SU-DHL-6 (cell line): ENCODE results near the gene PDHX.
A peak's percentile ranks its signal among the peaks of the same experiment; 100 is the strongest.

Experiments
- H2AFZ ChIP-seq: fragments of 200-600 bp; sonication (generic); 2 replicates; pipeline ENCODE4 v1.6.1; 2014; ENCODE audit warnings: low read depth, mild to moderate bottlenecking, moderate library complexity, mixed read lengths, antibody characterized with exemption, low read length; ENCODE audit not compliant: severe bottlenecking
- H3F3A ChIP-seq: fragments of 200-600 bp; shearing (Covaris generic); 2 replicates; pipeline ENCODE4 v1.6.0; 2016; ENCODE audit warnings: antibody characterized with exemption, mild to moderate bottlenecking; ENCODE audit not compliant: insufficient read depth
- H3K27ac ChIP-seq: fragments of 200-600 bp; sonication (generic); 2 replicates; pipeline ENCODE4 v1.5.1; 2016; ENCODE audit warnings: low read depth, mild to moderate bottlenecking, low read length, moderate library complexity, mixed read lengths
- H3K27me3 ChIP-seq: fragments of 200-600 bp; sonication (generic), shearing (Covaris generic); 2 replicates; pipeline ENCODE4 v1.6.0; 2014; ENCODE audit warnings: mild to moderate bottlenecking, low read length
- H3K36me3 ChIP-seq: fragments of 200-600 bp; sonication (generic); 2 replicates; pipeline ENCODE4 v1.6.1; 2014; ENCODE audit warnings: mild to moderate bottlenecking, low read length, mixed read lengths
- H3K4me2 ChIP-seq: fragments of 300-600, 200-600 bp; shearing (Covaris generic), sonication (generic); 2 replicates; pipeline ENCODE4 v1.6.0; 2014; ENCODE audit warnings: low read length, low read depth, mild to moderate bottlenecking; ENCODE audit not compliant: poor library complexity, severe bottlenecking
- H3K4me3 ChIP-seq: fragments of 200-600 bp; sonication (generic); 2 replicates; pipeline ENCODE4 v1.5.1; 2014; ENCODE audit warnings: antibody characterized with exemption, low read length, mild to moderate bottlenecking, mixed read lengths; ENCODE audit not compliant: insufficient read depth, poor library complexity, severe bottlenecking
- H3K79me2 ChIP-seq: fragments of 200-600 bp; sonication (generic); 2 replicates; pipeline ENCODE4 v1.6.1; 2014; ENCODE audit warnings: mild to moderate bottlenecking, low read length, moderate library complexity; ENCODE audit not compliant: insufficient read depth
- H3K9ac ChIP-seq: fragments of 200-600 bp; sonication (generic); 2 replicates; pipeline ENCODE4 v1.7.0; 2014; ENCODE audit warnings: mild to moderate bottlenecking, low read length
- H3K9me2 ChIP-seq: fragments of 200-600 bp; sonication (generic); replicated peaks from 2 replicates; pipeline ENCODE4 v1.6.1; 2014; ENCODE audit warnings: low read length; ENCODE audit not compliant: insufficient read depth
- H3K9me3 ChIP-seq: fragments of 200-600 bp; sonication (generic); 2 replicates; pipeline ENCODE4 v1.6.1; 2014; ENCODE audit warnings: low read length, mixed read lengths; ENCODE audit not compliant: insufficient read depth
- H4K20me1 ChIP-seq: fragments of 200-600 bp; sonication (generic); 2 replicates; pipeline ENCODE4 v1.6.1; 2014; ENCODE audit warnings: low read depth, mild to moderate bottlenecking, antibody characterized with exemption, low read length, moderate library complexity, mixed read lengths
- CTCF ChIP-seq: fragments of 200-600 bp; sonication (generic); IDR thresholded peaks from one replicate; pipeline ENCODE4 v1.5.1; 2017; ENCODE audit warnings: antibody characterized with exemption, mild to moderate bottlenecking, low read length, moderate library complexity; ENCODE audit not compliant: insufficient read depth, poor library complexity, severe bottlenecking
- EZH2phosphoT487 ChIP-seq: fragments of 200-600 bp; sonication (generic), shearing (Covaris generic); conservative IDR thresholded peaks from 2 replicates; pipeline ENCODE4 v1.6.1; 2018; ENCODE audit warnings: mild to moderate bottlenecking, antibody characterized with exemption, low read length, moderate library complexity, mixed read lengths

PDHX gene

DNA sequence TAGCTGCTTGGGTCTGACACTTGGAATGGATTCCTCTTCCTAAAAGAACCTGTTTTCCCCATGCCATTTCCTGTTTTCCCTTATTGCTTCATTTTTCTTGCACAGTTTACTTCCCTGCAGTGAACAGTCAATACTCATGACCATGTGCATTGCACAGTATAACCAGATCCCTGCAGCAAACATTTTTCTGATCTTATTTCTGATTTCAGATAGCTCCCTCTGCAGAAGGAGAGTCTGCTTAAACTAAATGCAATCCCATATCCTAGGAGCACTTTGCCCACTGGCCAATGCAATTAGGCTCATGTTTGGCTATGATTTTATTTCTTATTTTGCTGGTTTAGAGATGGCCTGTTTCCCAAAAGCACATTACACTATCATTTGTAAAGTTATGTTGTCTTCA is 125.8 kb downstream of the PDHX start:
- Histone ChIP-seq H3K9me3 (no peaks in the 10 kb centered on the region), H3K79me2 (no peaks in the 10 kb centered on the region), H3K27ac (no peak overlapping the region), H2AFZ (no peak overlapping the region), H3K9ac (no peak overlapping the region), H3K9me2 (no peaks in the 10 kb centered on the region), H3K4me3 (no peak overlapping the region), H3K4me2 (no peak overlapping the region), H3K27me3 (no peaks in the 10 kb centered on the region), H4K20me1 (no peaks in the 10 kb centered on the region), H3F3A (no peaks in the 10 kb centered on the region), H3K36me3 (no peaks in the 10 kb centered on the region)
- TF ChIP-seq EZH2phosphoT487, result no peak
- TF ChIP-seq CTCF, result no peak

DNA sequence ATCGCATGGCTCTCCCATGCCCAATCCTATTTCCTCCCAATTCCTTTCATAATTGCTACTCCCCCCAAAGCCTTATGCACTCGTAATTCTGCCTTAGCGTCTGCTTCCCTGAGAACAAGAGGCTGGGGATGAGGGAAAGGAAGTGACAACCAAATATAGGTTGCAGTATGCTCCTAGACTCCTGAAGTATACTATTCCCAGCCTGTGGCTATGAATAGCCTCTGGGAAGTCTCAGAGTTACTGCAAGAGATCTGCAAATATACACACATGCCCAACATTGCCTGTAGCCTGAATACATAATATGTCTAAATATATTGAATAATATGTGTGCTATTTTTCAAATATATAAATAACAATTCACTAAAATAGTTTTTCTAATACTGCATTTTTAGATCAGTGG is 126.5 kb downstream of the PDHX start:
- Histone ChIP-seq H3K9me2 (no peaks in the 10 kb centered on the region), H3F3A (no peaks in the 10 kb centered on the region), H3K79me2 (no peaks in the 10 kb centered on the region), H2AFZ (no peak overlapping the region), H3K27ac (no peak overlapping the region), H3K36me3 (no peaks in the 10 kb centered on the region), H3K4me2 (no peak overlapping the region), H4K20me1 (no peaks in the 10 kb centered on the region), H3K27me3 (no peaks in the 10 kb centered on the region), H3K9me3 (no peaks in the 10 kb centered on the region), H3K4me3 (no peak overlapping the region), H3K9ac (no peak overlapping the region)
- no peak for TF ChIP-seq CTCF
- no peak for TF ChIP-seq EZH2phosphoT487

DNA sequence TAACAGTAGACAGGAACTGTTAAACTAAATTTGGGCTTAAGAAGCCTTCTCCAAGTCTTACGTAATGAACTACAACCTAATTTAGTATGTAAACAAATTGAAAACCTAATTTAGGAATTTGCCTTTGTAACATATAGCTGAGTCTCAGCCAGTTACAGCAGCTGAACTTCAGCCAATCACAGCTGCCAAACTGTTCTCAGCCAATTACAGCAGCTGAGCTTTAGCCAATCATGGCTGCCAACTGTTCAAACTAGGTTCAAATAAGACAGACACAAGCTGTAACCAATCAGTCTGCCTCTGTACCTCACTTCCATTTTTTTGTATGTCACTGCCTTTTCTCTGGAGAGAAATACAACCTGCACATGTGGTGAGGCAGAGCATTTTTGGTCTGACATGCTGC is 127.5 kb downstream of the PDHX start:
- Histone ChIP-seq H3K4me3 (no peak overlapping the region), H3K36me3 (no peaks in the 10 kb centered on the region), H4K20me1 (no peaks in the 10 kb centered on the region), H3K27ac (no peak overlapping the region), H3K9me2 (no peaks in the 10 kb centered on the region), H2AFZ (no peak overlapping the region), H3K9ac (no peak overlapping the region), H3F3A (no peaks in the 10 kb centered on the region), H3K4me2 (no peak overlapping the region), H3K9me3 (no peaks in the 10 kb centered on the region), H3K79me2 (no peaks in the 10 kb centered on the region), H3K27me3 (no peaks in the 10 kb centered on the region)
- TF ChIP-seq CTCF (no peak), EZH2phosphoT487 (no peak)

- Histone ChIP-seq H3K9me3 (no peaks in the 10 kb centered on the region), H3F3A (no peaks in the 10 kb centered on the region), H3K4me2 (no peak overlapping the region), H3K36me3 (no peaks in the 10 kb centered on the region), H3K9me2 (no peaks in the 10 kb centered on the region), H3K27ac (no peak overlapping the region), H3K79me2 (no peaks in the 10 kb centered on the region), H3K4me3 (no peak overlapping the region), H3K9ac (no peak overlapping the region), H2AFZ (peak overlapping the region; percentile 43), H4K20me1 (no peaks in the 10 kb centered on the region), H3K27me3 (no peaks in the 10 kb centered on the region)
- TF ChIP-seq CTCF, result no peak
- TF ChIP-seq EZH2phosphoT487, result no peak
Observed at GRCh38 chr11:35045236-35045820, 128.9 kb downstream of the PDHX start.
